ENCODE data around the gene TXNL4A.

Gene TXNL4A

GRCh38 chr18:79947881-79948610 lies 40.3 kb downstream of the TXNL4A start:
- no peak for DNase-seq

- DNase-seq = no peak
These were observed 41.2 kb downstream of the TXNL4A start for GRCh38 chr18:79947054-79947755.

- DNase-seq = no peak
These were observed 43.0 kb downstream of the TXNL4A start for GRCh38 chr18:79945118-79946042.

GRCh38 chr18:79944746-79945117 lies 43.6 kb downstream of the TXNL4A start:
- DNase-seq = no peak

- DNase-seq = peak; percentile 46
These were observed 44.1 kb downstream of the TXNL4A start for GRCh38 chr18:79944126-79944731.

GRCh38 chr18:79943608-79944125 lies 44.7 kb downstream of the TXNL4A start:
- no peak for DNase-seq

- DNase-seq = no peak
These were observed 45.4 kb downstream of the TXNL4A start for GRCh38 chr18:79942786-79943607.

GRCh38 chr18:79942211-79942610 lies 46.2 kb downstream of the TXNL4A start:
- no peak for DNase-seq

GRCh38 chr18:79941473-79942119 lies 46.8 kb downstream of the TXNL4A start:
- DNase-seq = no peak

- no peak for DNase-seq
These were observed 47.4 kb downstream of the TXNL4A start for GRCh38 chr18:79940814-79941472.

- no peak for DNase-seq
These were observed 48.1 kb downstream of the TXNL4A start for GRCh38 chr18:79940126-79940813.

- DNase-seq = no peak
These were observed 49.3 kb downstream of the TXNL4A start for GRCh38 chr18:79939096-79939495.

- DNase-seq = no peak
These were observed 50.2 kb downstream of the TXNL4A start for GRCh38 chr18:79938196-79938595.

- no peak for DNase-seq
These were observed 51.1 kb downstream of the TXNL4A start for GRCh38 chr18:79937103-79937860.

- DNase-seq = no peak
These were observed 51.7 kb downstream of the TXNL4A start for GRCh38 chr18:79936641-79937040.

- DNase-seq = no peak
These were observed 52.4 kb downstream of the TXNL4A start for GRCh38 chr18:79935925-79936324.

- DNase-seq = no peak
These were observed 52.9 kb downstream of the TXNL4A start for GRCh38 chr18:79935499-79935898.

GRCh38 chr18:79935098-79935480 lies 53.3 kb downstream of the TXNL4A start:
- no peak for DNase-seq
